ENCODE results near the gene DOCK4. TPM values are rescaled to one million over a fixed set of nuclear protein-coding genes. Genes with fewer than 3 reads are reported as not detected.
A peak's percentile ranks its signal among the peaks of the same experiment; 100 is the strongest.

The DOCK4 gene
- total and polyA plus RNA-seq, 2 experiments from 2014 or later: 2.1 to 5.0 TPM

DNA sequence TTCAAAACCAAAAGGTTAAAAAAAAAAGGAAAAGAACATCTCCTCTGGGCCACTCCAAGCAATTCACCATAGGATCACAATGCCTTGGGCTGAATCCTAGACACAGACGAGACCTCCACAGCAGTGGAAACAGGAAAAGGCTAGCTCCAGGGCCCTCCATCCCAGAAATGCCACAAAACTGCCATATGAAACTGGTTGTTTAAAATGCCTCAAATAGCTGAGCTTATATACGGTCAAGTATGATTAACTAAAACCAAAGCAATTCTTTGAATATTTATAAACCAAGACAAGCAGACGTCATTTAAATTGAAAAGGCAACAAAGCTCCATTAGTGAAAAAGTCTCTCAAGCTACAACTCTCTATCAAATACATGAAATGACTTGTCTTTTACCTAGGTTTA, 63.1 kb downstream of the DOCK4 start:
- no peaks in the 10 kb centered on the region for H3K9me2 ChIP-seq (ENCODE audit: insufficient read depth)
- no peak for TF ChIP-seq EZH2 (IDR thresholded peaks at IDR 0.05; ENCODE audit: insufficient read depth, poor library complexity, severe bottlenecking)
- TF ChIP-seq EZH2phosphoT487 (IDR thresholded peaks at IDR 0.05; ENCODE audit: insufficient read depth, low read depth): no peak
- no peaks in the 10 kb centered on the region for H4K20me1 ChIP-seq (ENCODE audit: insufficient read depth)
- H3K36me3 ChIP-seq (ENCODE audit: low read depth): no peaks in the 10 kb centered on the region
- H2AFZ ChIP-seq: peak overlapping the region; percentile 66
- H3F3A ChIP-seq (ENCODE audit: insufficient read depth): peaks cover 8% of the 10 kb centered on the region; the same call in 1 of the 2 replicates
- no peak for DNase-seq
- peak overlapping the region; percentile 29 for H3K9ac ChIP-seq
- peak overlapping the region; percentile 44 for H3K27ac ChIP-seq
- H3K79me2 ChIP-seq (ENCODE audit: insufficient read depth): no peaks in the 10 kb centered on the region
- WGBS, 2 experiments (ENCODE audit: low coverage in 1 of 2, low lambda C conversion rate in 2 of 2, missing lambda C conversion rate in 2 of 2): 62 to 68% methylated on average over 3 of the region's 3 CpGs
- H3K9me3 ChIP-seq (ENCODE audit: low read depth): no peaks in the 10 kb centered on the region
- H3K27me3 ChIP-seq (replicated peaks; ENCODE audit: insufficient read depth): no peaks in the 10 kb centered on the region
- peak overlapping the region; percentile 39 for H3K4me3 ChIP-seq
- peak overlapping the region; percentile 62 for H3K4me2 ChIP-seq (ENCODE audit: unreplicated experiment)
- in situ Hi-C loops (cut with MboI): no loop called here
- H3K4me1 ChIP-seq (ENCODE audit: insufficient read depth): peaks cover 19% of the 10 kb centered on the region

DNA sequence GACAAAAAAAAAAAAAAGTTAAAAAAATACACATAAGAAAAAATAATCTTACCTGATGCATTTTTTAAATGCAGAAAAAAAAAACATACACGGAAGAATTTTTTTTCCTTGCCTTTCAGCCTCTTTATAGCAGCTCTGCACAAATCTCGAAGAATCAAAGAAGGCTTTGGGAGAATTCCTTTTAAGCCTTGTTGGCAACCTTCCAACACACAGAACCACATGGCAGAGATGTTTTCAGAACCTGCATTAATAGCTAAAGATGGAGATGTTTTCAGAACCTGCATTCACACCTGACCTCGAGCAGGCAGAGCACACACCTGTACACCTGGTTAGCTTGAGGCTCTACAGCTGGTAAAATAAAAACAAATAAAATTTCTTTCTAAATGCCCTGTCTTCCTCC, 65.6 kb downstream of the DOCK4 start:
- in situ Hi-C loops (cut with MboI): no loop called here
- peaks cover 19% of the 10 kb centered on the region for H3K4me1 ChIP-seq (ENCODE audit: insufficient read depth)
- no peaks in the 10 kb centered on the region for H3K27me3 ChIP-seq (replicated peaks; ENCODE audit: insufficient read depth)

DNA sequence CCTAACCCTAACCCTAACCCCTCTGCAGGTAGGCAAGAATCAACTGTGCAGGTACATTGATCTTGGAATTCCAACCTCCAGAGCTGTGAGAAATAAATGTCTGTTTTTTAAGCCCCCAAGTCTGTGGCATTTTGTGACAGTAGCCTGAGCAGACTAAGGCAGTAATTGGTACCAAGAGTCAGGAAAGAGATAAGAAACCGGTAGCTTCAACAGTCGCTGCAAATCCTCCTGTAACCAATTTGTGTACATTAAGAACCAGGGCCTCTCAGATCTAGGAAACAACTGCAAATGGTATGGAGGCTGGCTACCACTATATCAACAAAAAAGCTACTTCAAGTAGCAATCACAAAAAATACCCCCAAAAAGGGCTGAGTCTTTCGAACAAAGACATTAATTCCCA, 67.3 kb downstream of the DOCK4 start:
- Histone ChIP-seq H3K79me2 (ENCODE audit: insufficient read depth) (no peaks in the 10 kb centered on the region; the same call in 1 of the 2 replicates), H3K4me1 (ENCODE audit: insufficient read depth) (peaks cover 14% of the 10 kb centered on the region), H3K4me2 (ENCODE audit: unreplicated experiment) (no peak overlapping the region)

More for the DNA sequence above, 65.6 kb downstream of the DOCK4 start:
- H3K4me2 ChIP-seq (ENCODE audit: unreplicated experiment): no peak overlapping the region
- no peak for DNase-seq
- 76 to 79% methylated on average over 3 of the region's 3 CpGs for WGBS, 2 experiments (ENCODE audit: low coverage in 1 of 2, low lambda C conversion rate in 2 of 2, missing lambda C conversion rate in 2 of 2)
- H3K79me2 ChIP-seq (ENCODE audit: insufficient read depth): no peaks in the 10 kb centered on the region; the same call in 1 of the 2 replicates
- TF ChIP-seq EZH2 (IDR thresholded peaks at IDR 0.05; ENCODE audit: insufficient read depth, poor library complexity, severe bottlenecking): no peak
- H3K27ac ChIP-seq: no peak overlapping the region
- H3F3A ChIP-seq (ENCODE audit: insufficient read depth): peaks cover 8% of the 10 kb centered on the region; the same call in 1 of the 2 replicates
- no peak overlapping the region for H3K9ac ChIP-seq
- no peaks in the 10 kb centered on the region for H3K9me3 ChIP-seq (ENCODE audit: low read depth)
- no peak overlapping the region for H3K4me3 ChIP-seq
- H2AFZ ChIP-seq: no peak overlapping the region
- no peaks in the 10 kb centered on the region for H4K20me1 ChIP-seq (ENCODE audit: insufficient read depth)
- no peaks in the 10 kb centered on the region for H3K9me2 ChIP-seq (ENCODE audit: insufficient read depth)
- H3K36me3 ChIP-seq (ENCODE audit: low read depth): no peaks in the 10 kb centered on the region

GRCh38 chr7:112138325-112138852, 67.8 kb downstream of the DOCK4 start:
- H3K9me3 ChIP-seq (ENCODE audit: low read depth): no peaks in the 10 kb centered on the region
- H3K4me1 ChIP-seq (ENCODE audit: insufficient read depth): peaks cover 9% of the 10 kb centered on the region
- 75 to 81% methylated on average over 3 of the region's 3 CpGs for WGBS, 2 experiments (ENCODE audit: low coverage in 1 of 2, low lambda C conversion rate in 2 of 2, missing lambda C conversion rate in 2 of 2)
- H3K9me2 ChIP-seq (ENCODE audit: insufficient read depth): no peaks in the 10 kb centered on the region
- in situ Hi-C loops (cut with MboI): no loop called here
- H3K79me2 ChIP-seq (ENCODE audit: insufficient read depth): no peaks in the 10 kb centered on the region; the same call in 1 of the 2 replicates
- no peak overlapping the region for H3K27ac ChIP-seq
- H3K9ac ChIP-seq: no peak overlapping the region
- DNase-seq: no peak
- no peaks in the 10 kb centered on the region for H4K20me1 ChIP-seq (ENCODE audit: insufficient read depth)
- no peaks in the 10 kb centered on the region for H3K27me3 ChIP-seq (replicated peaks; ENCODE audit: insufficient read depth)
- no peaks in the 10 kb centered on the region for H3K36me3 ChIP-seq (ENCODE audit: low read depth)
- TF ChIP-seq EZH2phosphoT487 (IDR thresholded peaks at IDR 0.05; ENCODE audit: insufficient read depth, low read depth) (no peak), EZH2 (IDR thresholded peaks at IDR 0.05; ENCODE audit: insufficient read depth, poor library complexity, severe bottlenecking) (no peak)
- 0 out of 2 replicates have a peak, but pooled peaks cover 4% of the 10 kb centered on the region for H3F3A ChIP-seq (ENCODE audit: insufficient read depth)
- no peak overlapping the region for H3K4me3 ChIP-seq
- no peak overlapping the region for H2AFZ ChIP-seq
- no peak overlapping the region for H3K4me2 ChIP-seq (ENCODE audit: unreplicated experiment)

More for the DNA sequence above, 67.3 kb downstream of the DOCK4 start:
- DNase-seq: no peak
- TF ChIP-seq EZH2 (IDR thresholded peaks at IDR 0.05; ENCODE audit: insufficient read depth, poor library complexity, severe bottlenecking) (no peak), EZH2phosphoT487 (IDR thresholded peaks at IDR 0.05; ENCODE audit: insufficient read depth, low read depth) (no peak)
- H3K27ac ChIP-seq: no peak overlapping the region
- no peak overlapping the region for H3K4me3 ChIP-seq
- H2AFZ ChIP-seq: no peak overlapping the region
- H3F3A ChIP-seq (ENCODE audit: insufficient read depth): peaks cover 7% of the 10 kb centered on the region; the same call in 1 of the 2 replicates
- no peaks in the 10 kb centered on the region for H3K36me3 ChIP-seq (ENCODE audit: low read depth)
- no peaks in the 10 kb centered on the region for H3K9me3 ChIP-seq (ENCODE audit: low read depth)
- in situ Hi-C loops (cut with MboI): no loop called here
- no peak overlapping the region for H3K9ac ChIP-seq
- no peaks in the 10 kb centered on the region for H4K20me1 ChIP-seq (ENCODE audit: insufficient read depth)
- no peaks in the 10 kb centered on the region for H3K9me2 ChIP-seq (ENCODE audit: insufficient read depth)
- no peaks in the 10 kb centered on the region for H3K27me3 ChIP-seq (replicated peaks; ENCODE audit: insufficient read depth)
- WGBS, 2 experiments (ENCODE audit: low coverage in 1 of 2, low lambda C conversion rate in 2 of 2, missing lambda C conversion rate in 2 of 2): 91 to 96% methylated on average over 3 of the region's 3 CpGs
